AG10803 (cell line): ENCODE results near the gene MADD.

Experiments
- DNase-seq: peaks from one replicate; pipeline ENCODE4 v3.0.0; 2010; ENCODE audit warnings: low read depth
- H3K4me3 ChIP-seq: 2 replicates; pipeline ENCODE4 v1.5.1; 2011; ENCODE audit warnings: mild to moderate bottlenecking, low read length, control low read depth
- TF ChIP-seq, protein P1 (sequence below): conservative IDR thresholded peaks from 2 replicates; pipeline ENCODE4 v1.5.1; 2011; ENCODE audit warnings: mild to moderate bottlenecking, low read length, control low read depth, inconsistent platforms

Gene MADD

DNA sequence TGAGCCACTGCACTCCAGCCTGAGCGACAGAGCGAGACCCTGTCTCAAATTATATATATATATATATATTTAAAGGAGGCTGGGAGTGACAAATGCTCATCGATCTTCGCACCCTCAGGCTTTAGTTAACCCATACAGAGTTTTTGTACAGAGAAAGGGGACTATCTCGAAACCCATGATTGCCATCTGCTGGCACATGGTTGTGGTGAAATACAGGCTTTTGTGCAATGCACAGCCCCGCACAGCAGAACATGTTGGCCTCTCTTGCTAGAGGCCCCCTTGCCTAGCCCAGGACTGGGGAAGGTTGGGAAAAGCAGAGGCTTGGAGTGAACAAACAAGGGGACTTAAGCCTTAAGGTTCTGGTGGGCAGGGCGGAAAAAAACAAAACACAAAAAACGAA is 78.9 kb downstream of the MADD start:
- no peak for DNase-seq
- TF ChIP-seq, protein P1, sequence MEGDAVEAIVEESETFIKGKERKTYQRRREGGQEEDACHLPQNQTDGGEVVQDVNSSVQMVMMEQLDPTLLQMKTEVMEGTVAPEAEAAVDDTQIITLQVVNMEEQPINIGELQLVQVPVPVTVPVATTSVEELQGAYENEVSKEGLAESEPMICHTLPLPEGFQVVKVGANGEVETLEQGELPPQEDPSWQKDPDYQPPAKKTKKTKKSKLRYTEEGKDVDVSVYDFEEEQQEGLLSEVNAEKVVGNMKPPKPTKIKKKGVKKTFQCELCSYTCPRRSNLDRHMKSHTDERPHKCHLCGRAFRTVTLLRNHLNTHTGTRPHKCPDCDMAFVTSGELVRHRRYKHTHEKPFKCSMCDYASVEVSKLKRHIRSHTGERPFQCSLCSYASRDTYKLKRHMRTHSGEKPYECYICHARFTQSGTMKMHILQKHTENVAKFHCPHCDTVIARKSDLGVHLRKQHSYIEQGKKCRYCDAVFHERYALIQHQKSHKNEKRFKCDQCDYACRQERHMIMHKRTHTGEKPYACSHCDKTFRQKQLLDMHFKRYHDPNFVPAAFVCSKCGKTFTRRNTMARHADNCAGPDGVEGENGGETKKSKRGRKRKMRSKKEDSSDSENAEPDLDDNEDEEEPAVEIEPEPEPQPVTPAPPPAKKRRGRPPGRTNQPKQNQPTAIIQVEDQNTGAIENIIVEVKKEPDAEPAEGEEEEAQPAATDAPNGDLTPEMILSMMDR = peak; percentile 40

DNA sequence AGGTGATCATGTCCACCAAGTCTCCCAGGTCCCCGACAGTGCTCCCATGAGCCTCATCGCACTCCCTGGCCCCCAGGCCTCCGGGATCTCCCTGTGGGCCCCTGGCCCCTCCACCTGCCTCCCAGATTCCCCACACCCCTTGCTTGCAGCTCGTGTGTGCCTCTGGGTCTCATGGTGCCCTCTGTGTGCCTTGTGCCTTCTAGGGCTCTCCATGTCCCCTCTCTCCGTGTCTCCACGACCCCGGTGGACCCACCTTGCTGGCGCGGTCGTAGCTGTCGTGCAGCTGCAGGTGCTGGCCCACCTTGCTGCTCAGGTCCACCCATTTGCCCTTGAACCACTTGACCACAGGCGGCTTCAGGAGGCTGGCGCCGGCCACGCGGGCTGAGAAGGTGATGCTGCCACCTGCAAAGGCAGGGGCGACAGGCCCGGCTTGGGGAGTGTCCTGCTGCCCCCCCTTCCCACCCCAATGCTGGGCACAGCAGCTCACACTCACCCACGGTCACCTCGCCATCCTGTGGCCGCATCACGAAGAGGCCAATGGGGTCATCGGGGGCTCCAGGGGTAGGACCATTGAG is 79.7 kb downstream of the MADD start:
- TF ChIP-seq, protein P1 = no peak
- H3K4me3 ChIP-seq = no peak overlapping the region
- no peak for DNase-seq

More for the DNA sequence above, 78.9 kb downstream of the MADD start:
- no peak overlapping the region for H3K4me3 ChIP-seq

DNA sequence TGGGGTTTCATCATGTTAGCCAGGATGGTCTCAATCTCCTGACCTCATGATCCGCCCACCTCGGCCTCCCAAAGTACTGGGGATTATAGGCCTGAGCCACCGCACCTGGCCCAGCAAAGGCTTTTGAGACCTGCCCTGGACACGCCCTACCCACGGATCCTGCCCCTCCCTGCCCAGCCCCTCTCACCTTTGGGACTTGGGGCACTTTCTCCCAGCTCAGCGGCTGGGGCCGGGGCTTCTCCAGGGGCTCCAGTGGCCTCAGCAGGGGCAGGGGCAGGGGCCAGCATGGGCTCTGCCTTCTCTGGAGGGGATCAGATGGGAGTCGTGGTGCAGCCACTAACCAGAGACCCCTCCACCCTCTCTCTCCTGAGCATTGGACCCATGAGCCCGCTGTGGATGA is 80.4 kb downstream of the MADD start:
- TF ChIP-seq, protein P1 = no peak

DNA sequence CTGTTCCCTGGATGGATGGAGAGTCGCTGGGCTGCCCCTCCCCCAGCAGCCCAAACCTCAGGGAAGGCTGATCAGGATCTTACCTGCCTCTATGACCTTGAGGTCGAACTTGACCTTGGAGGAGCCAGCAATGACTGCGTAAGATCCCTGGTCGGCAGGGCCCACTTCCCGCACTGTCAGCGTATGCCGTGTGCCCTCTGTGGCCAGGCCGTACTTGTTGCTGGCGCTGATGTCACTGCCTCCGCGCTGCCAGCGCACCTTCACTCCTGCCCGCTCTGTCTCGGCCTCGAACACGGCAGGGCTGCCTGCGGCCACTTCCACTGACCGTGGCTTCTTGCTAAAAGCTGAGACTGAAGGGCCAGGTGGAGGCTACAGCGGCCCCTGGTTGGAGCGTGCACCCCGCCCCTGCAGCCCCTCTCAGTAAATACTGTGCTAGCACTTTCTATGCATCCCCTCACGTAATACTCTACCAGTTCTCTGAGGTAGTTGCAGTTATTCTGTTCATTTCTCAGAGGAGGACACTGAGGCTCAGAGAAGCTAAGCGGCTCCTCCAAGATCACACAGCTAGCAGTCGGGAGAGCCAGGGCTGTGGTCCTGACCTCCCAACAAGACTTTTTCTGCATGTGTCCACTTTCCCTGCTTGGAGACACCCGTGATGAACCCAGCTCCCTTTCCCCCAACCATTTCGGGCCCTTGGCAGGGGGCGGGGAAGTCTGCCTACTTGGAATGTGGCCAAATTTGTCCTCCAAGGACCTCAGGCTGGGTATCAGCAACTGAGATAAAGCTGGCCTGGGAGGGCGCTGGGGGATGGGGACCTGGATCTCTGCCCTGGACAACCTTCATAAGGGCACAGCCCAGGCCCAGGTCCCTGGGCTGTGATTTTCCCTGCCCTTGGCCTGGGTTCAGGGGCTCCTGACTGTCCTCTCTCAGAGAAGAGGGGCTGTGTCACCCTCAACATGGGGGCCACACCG is 81.5 kb downstream of the MADD start:
- no peak for DNase-seq
- TF ChIP-seq, protein P1 = no peak
- no peak overlapping the region for H3K4me3 ChIP-seq

More for the DNA sequence above, 80.4 kb downstream of the MADD start:
- no peak overlapping the region for H3K4me3 ChIP-seq
- DNase-seq = no peak

DNA sequence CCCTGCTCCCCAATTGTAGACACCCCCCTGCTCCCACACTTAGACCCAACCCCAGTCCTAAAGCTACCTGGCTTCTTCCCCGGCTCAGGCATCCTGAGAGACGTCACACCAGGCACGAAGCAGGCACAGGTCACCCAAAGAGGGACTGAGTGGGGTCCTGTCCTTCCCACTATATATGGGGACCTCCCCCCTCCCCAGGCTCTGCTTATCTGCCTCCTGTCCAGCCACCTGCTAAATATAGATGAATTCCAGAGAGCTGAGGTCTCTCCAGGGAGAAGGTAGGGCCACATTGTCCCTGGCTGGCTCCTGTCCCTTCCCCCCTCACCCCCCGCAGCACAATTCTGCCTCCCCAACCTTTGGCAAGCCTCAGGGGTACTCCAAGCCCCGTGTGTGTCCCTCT is 82.6 kb downstream of the MADD start, which contains the start of gene MYBPC3:
Gene MYBPC3 (minus strand): TSS at position 147 of the 400 bp plus-strand sequence. CDS start 55 bp downstream, at position 92.
- no peak for DNase-seq
- no peak within 1 kb of the TSS for H3K4me3 ChIP-seq
- TF ChIP-seq, protein P1 = no peak

DNA sequence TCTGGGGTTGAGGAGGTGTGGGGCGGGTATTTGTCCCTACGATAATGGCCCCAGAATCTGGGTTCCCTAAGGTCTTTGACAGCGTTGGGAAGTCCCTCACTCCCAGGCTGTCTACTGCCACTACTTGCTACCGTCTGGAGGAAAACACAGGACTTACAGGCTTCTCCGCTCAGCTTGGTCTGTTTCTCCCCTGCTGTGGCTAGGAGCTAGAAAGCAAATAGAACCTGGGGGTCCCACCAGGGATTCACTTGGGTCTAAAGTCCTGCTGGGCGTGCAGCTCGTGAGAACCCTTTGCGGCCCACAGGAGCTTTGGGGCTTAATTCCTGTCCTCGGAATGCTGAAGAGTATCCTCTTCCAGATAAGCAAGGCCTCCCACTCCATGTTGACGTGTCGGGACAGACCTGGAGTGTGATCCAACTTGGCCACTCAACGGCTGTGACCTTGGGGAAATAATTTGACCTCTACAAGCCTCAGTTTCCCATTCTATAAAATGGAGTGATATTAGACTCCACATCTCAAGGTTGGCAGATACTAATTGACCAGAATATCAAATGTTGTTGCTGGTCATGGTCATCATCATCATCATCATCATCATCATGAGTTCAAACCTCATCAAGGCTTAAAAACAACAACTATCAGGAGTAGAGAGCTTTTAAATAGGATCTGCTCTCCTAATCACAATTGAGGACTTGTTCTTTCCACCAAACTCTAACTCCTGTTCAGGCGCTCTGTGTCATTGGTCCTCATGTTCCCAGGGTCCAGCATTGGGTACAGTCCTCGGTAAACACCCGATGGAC is 84.2 kb downstream of the MADD start:
- TF ChIP-seq, protein P1 = no peak
- H3K4me3 ChIP-seq = 0 out of 2 replicates have a peak overlapping the region, but pooled peaks have one; percentile 39
- no peak for DNase-seq
